ENCODE measurements around the gene ARHGEF40.
A peak's percentile ranks its signal among the peaks of the same experiment; 100 is the strongest.

Gene ARHGEF40

GRCh38 chr14:21104448-21105060, 34.5 kb downstream of the ARHGEF40 start:
- H3K4me3 ChIP-seq (ENCODE audit: low read length): peak overlapping the region; percentile 84
- H3K79me2 ChIP-seq (ENCODE audit: low read length): no peaks in the 10 kb centered on the region

GRCh38 chr14:21105095-21105494, 35.0 kb downstream of the ARHGEF40 start:
- no peaks in the 10 kb centered on the region for H3K36me3 ChIP-seq (replicated peaks; ENCODE audit: low read depth, low read length)
- no peaks in the 10 kb centered on the region for H3K79me2 ChIP-seq (ENCODE audit: low read length)
- peak overlapping the region; percentile 84 for H3K4me3 ChIP-seq (ENCODE audit: low read length)
- H3K9ac ChIP-seq (ENCODE audit: low read length): peak overlapping the region; percentile 92
- H3K9me3 ChIP-seq (ENCODE audit: insufficient read depth, low read length): no peaks in the 10 kb centered on the region
- no peaks in the 10 kb centered on the region for H3K27me3 ChIP-seq (ENCODE audit: low read depth, low read length)
- peak overlapping the region; percentile 93 for H3K4me2 ChIP-seq (ENCODE audit: low read length)
- H3K4me1 ChIP-seq (ENCODE audit: low read length): peaks cover 52% of the 10 kb centered on the region
- H4K20me1 ChIP-seq (ENCODE audit: insufficient read depth, low read length): no peaks in the 10 kb centered on the region
- no peak for TF ChIP-seq CTCF (IDR thresholded peaks at IDR 0.05; ENCODE audit: low read depth, low read length)
- TF ChIP-seq EZH2phosphoT487 (IDR thresholded peaks at IDR 0.05; ENCODE audit: low read depth): no peak
- no peak overlapping the region for H3K27ac ChIP-seq (ENCODE audit: low read length)
- no peak overlapping the region for H2AFZ ChIP-seq (ENCODE audit: low read depth, low read length)

More at GRCh38 chr14:21104448-21105060, 34.5 kb downstream of the ARHGEF40 start:
- peak overlapping the region; percentile 92 for H3K9ac ChIP-seq (ENCODE audit: low read length)
- H4K20me1 ChIP-seq (ENCODE audit: insufficient read depth, low read length): no peaks in the 10 kb centered on the region
- H3K36me3 ChIP-seq (replicated peaks; ENCODE audit: low read depth, low read length): no peaks in the 10 kb centered on the region
- peaks cover 48% of the 10 kb centered on the region for H3K4me1 ChIP-seq (ENCODE audit: low read length)
- H3K4me2 ChIP-seq (ENCODE audit: low read length): peak overlapping the region; percentile 93
- H3K27ac ChIP-seq (ENCODE audit: low read length): peak overlapping the region; percentile 68
- H2AFZ ChIP-seq (ENCODE audit: low read depth, low read length): no peak overlapping the region
- no peak for TF ChIP-seq EZH2phosphoT487 (IDR thresholded peaks at IDR 0.05; ENCODE audit: low read depth)
- TF ChIP-seq CTCF (IDR thresholded peaks at IDR 0.05; ENCODE audit: low read depth, low read length): peak; percentile 96
- H3K27me3 ChIP-seq (ENCODE audit: low read depth, low read length): no peaks in the 10 kb centered on the region
- no peaks in the 10 kb centered on the region for H3K9me3 ChIP-seq (ENCODE audit: insufficient read depth, low read length)

GRCh38 chr14:21106176-21106497, 36.0 kb downstream of the ARHGEF40 start:
- 0 out of 2 replicates have a peak, but pooled peaks cover 3% of the 10 kb centered on the region for H3K9me3 ChIP-seq (ENCODE audit: insufficient read depth, low read length)
- no peak overlapping the region for H3K27ac ChIP-seq (ENCODE audit: low read length)
- peak overlapping the region; percentile 97; the same call in 1 of the 2 replicates for H2AFZ ChIP-seq (ENCODE audit: low read depth, low read length)
- peak overlapping the region; percentile 60 for H3K4me2 ChIP-seq (ENCODE audit: low read length)
- TF ChIP-seq CTCF (IDR thresholded peaks at IDR 0.05; ENCODE audit: low read depth, low read length) (no peak), EZH2phosphoT487 (IDR thresholded peaks at IDR 0.05; ENCODE audit: low read depth) (no peak)
- H4K20me1 ChIP-seq (ENCODE audit: insufficient read depth, low read length): no peaks in the 10 kb centered on the region
- H3K36me3 ChIP-seq (replicated peaks; ENCODE audit: low read depth, low read length): peaks cover 7% of the 10 kb centered on the region
- peak overlapping the region; percentile 45; the same call in 1 of the 2 replicates for H3K9ac ChIP-seq (ENCODE audit: low read length)
- no peaks in the 10 kb centered on the region for H3K79me2 ChIP-seq (ENCODE audit: low read length)
- H3K4me3 ChIP-seq (ENCODE audit: low read length): peak overlapping the region; percentile 51; the same call in 1 of the 2 replicates
- peaks cover 62% of the 10 kb centered on the region for H3K4me1 ChIP-seq (ENCODE audit: low read length)
- no peaks in the 10 kb centered on the region for H3K27me3 ChIP-seq (ENCODE audit: low read depth, low read length)

- no peaks in the 10 kb centered on the region for H4K20me1 ChIP-seq (ENCODE audit: insufficient read depth, low read length)
- peak overlapping the region; percentile 45 for H3K9ac ChIP-seq (ENCODE audit: low read length)
- TF ChIP-seq CTCF (IDR thresholded peaks at IDR 0.05; ENCODE audit: low read depth, low read length): peak; percentile 92
- TF ChIP-seq EZH2phosphoT487 (IDR thresholded peaks at IDR 0.05; ENCODE audit: low read depth): no peak
- peak overlapping the region; percentile 39 for H3K27ac ChIP-seq (ENCODE audit: low read length)
- no peaks in the 10 kb centered on the region for H3K79me2 ChIP-seq (ENCODE audit: low read length)
- peak overlapping the region; percentile 51 for H3K4me3 ChIP-seq (ENCODE audit: low read length)
- H3K4me2 ChIP-seq (ENCODE audit: low read length): peak overlapping the region; percentile 60
- H2AFZ ChIP-seq (ENCODE audit: low read depth, low read length): peak overlapping the region; percentile 97
- 0 out of 2 replicates have a peak, but pooled peaks cover 3% of the 10 kb centered on the region for H3K9me3 ChIP-seq (ENCODE audit: insufficient read depth, low read length)
- H3K27me3 ChIP-seq (ENCODE audit: low read depth, low read length): no peaks in the 10 kb centered on the region
- H3K4me1 ChIP-seq (ENCODE audit: low read length): peaks cover 62% of the 10 kb centered on the region
- H3K36me3 ChIP-seq (replicated peaks; ENCODE audit: low read depth, low read length): peaks cover 8% of the 10 kb centered on the region
Measured at GRCh38 chr14:21106498-21107282, 36.6 kb downstream of the ARHGEF40 start.
